Pancreas (tissue), 10 donors: ENCODE data around the gene CUL3. TPM values are rescaled to one million over a fixed set of nuclear protein-coding genes. Genes with fewer than 3 reads are reported as not detected.
A peak's percentile ranks its signal among the peaks of the same experiment; 100 is the strongest.

Experiments used
- ATAC-seq, 4 donors: fragments of 200-7000 bp; cut with Tn5 transposase; one replicate each; pipeline versions ENCODE4 v1.8.0 to v1.9.1; 2020; ENCODE audit warnings: mild to moderate bottlenecking in 4 of 4, moderate library complexity in 4 of 4
- DNase-seq, 6 donors: peaks; one replicate each; pipeline ENCODE4 v3.0.0-alpha.2; 2020
- FAIRE-seq: peaks from 2 replicates; lab custom pipeline; 2012; peaks lifted over from hg19 to GRCh38; lab: Jason Lieb, UNC
- H3K27ac ChIP-seq, 4 donors: fragments of 200-600 bp; sonication (generic); 1 replicate in 3 of 4; 2 replicates in 1 of 4; pipeline versions ENCODE4 v1.5.0 to v1.8.0; 2020
- H3K27me3 ChIP-seq, 4 donors: fragments of 200-600 bp; one replicate each; pipeline ENCODE4 v1.8.0; 2021
- H3K36me3 ChIP-seq, 3 donors: fragments of 200-600 bp; sonication (generic) in 1 of 3; one replicate each; pipeline versions ENCODE4 v1.5.0 to v1.8.0; 2020 to 2021
- H3K4me1 ChIP-seq, 3 donors: fragments of 200-600 bp; one replicate each; pipeline ENCODE4 v1.8.0; 2021
- H3K4me3 ChIP-seq, 4 donors: fragments of 200-600 bp; sonication (generic) in 2 of 4; one replicate each; pipeline versions ENCODE4 v1.5.0 to v1.8.0; 2020 to 2021
- H3K9me3 ChIP-seq, 4 donors: fragments of 200-600 bp; one replicate each; pipeline ENCODE4 v1.8.0; 2021
- WGBS, 2 donors: extraction: QIAGEN DNeasy Blood & Tissue Kit; methylation state at CpG; one replicate each; pipeline ENCODE4 v1.1.7; 2013; 5-methylcytosine and 5-hydroxymethylcytosine counted together
- intact Hi-C, 3 donors: fragments of 100-400 bp; cut with DNase I; formaldehyde crosslinking; loops; one replicate each; pipeline versions ENCODE4 v1.11.1 to v1.14.2; 2022
- polyA plus RNA-seq, 2 donors: library from polyadenylated mRNA; stranded (reverse); fragments of 200-250 nt; gene quantifications; one replicate each; pipeline ENCODE4 v1.2.3, GENCODE V29; 2013
- total RNA-seq, 6 donors: library from RNA; stranded (reverse); fragmentation: NEBNext Ultra II Directional in 4 of 6; extraction: Animal tissue kit (Norgen Biotek cat#: 25700) in 4 of 6; gene quantifications; one replicate each; pipeline versions ENCODE4 v1.2.1 to v1.2.4, GENCODE V29; 2021 to 2023
- TF ChIP-seq, protein P1 (sequence below), 4 donors: fragments of 200-600 bp; sonication (generic) in 3 of 4; IDR thresholded peaks; one replicate each; pipeline versions ENCODE4 v1.5.0 to v1.8.0; 2021; ENCODE audit warnings: antibody characterized with exemption in 4 of 4
- donor health status: healthy with polysubstance abuse.
- donor health status: DM: no; HTN: no; CAD: no; lungs with moderate emphysema.
- donor health status: DM: no; HTN: no; CAD: no.
- donor health status: control.
- donor health status: control.
- donor health status: Bipolar disorder and iron deficiency.
- donor health status: DM: yes; HTN: yes; CAD: no.
- donor health status: DM: no; HTN: no; CAD: no.
- donor health status: DM: no; HTN: no; CAD: no.
- donor health status: DM: yes; HTN: yes; CAD: no.

The CUL3 gene
- total and polyA plus RNA-seq, 8 donors: 32.2 to 49.5 (median 37.6) TPM

DNA sequence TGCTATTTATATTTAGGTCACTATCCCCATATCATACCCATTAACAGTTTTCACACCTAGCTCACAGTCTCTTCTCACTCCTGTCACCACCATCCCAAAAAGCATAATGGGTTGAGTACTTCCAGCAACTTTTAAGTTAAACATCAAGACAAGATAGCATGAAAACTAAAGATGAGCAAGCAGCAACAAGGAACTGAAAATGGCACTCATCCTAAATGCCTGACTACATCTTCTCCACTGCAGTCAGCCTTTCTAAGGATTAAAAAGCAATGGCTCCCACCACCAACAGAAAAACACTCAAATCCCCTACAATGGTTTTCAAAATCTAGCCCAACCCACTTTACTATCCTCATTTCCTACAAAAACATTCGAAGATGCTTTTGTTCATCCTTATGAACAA, 38.2 kb downstream of the CUL3 start:
- H3K27ac ChIP-seq: no peak overlapping the region
- H3K4me3 ChIP-seq: no peak overlapping the region
- H3K9me3 ChIP-seq: no peaks in the 10 kb centered on the region
- intact Hi-C loops: no loop called here
- 51 to 97% methylated on average over 1 of the region's 1 CpG for WGBS, 2 donors
- TF ChIP-seq, protein P1, sequence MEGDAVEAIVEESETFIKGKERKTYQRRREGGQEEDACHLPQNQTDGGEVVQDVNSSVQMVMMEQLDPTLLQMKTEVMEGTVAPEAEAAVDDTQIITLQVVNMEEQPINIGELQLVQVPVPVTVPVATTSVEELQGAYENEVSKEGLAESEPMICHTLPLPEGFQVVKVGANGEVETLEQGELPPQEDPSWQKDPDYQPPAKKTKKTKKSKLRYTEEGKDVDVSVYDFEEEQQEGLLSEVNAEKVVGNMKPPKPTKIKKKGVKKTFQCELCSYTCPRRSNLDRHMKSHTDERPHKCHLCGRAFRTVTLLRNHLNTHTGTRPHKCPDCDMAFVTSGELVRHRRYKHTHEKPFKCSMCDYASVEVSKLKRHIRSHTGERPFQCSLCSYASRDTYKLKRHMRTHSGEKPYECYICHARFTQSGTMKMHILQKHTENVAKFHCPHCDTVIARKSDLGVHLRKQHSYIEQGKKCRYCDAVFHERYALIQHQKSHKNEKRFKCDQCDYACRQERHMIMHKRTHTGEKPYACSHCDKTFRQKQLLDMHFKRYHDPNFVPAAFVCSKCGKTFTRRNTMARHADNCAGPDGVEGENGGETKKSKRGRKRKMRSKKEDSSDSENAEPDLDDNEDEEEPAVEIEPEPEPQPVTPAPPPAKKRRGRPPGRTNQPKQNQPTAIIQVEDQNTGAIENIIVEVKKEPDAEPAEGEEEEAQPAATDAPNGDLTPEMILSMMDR (IDR thresholded peaks at IDR 0.05): no peak
- no peaks in the 10 kb centered on the region for H3K36me3 ChIP-seq
- FAIRE-seq: no peak
- DNase-seq: no peak
- peaks cover 6 to 10% (median 7%) of the 10 kb centered on the region in 3 donors for H3K4me1 ChIP-seq
- H3K27me3 ChIP-seq: no peaks in the 10 kb centered on the region
- no peak for ATAC-seq

DNA sequence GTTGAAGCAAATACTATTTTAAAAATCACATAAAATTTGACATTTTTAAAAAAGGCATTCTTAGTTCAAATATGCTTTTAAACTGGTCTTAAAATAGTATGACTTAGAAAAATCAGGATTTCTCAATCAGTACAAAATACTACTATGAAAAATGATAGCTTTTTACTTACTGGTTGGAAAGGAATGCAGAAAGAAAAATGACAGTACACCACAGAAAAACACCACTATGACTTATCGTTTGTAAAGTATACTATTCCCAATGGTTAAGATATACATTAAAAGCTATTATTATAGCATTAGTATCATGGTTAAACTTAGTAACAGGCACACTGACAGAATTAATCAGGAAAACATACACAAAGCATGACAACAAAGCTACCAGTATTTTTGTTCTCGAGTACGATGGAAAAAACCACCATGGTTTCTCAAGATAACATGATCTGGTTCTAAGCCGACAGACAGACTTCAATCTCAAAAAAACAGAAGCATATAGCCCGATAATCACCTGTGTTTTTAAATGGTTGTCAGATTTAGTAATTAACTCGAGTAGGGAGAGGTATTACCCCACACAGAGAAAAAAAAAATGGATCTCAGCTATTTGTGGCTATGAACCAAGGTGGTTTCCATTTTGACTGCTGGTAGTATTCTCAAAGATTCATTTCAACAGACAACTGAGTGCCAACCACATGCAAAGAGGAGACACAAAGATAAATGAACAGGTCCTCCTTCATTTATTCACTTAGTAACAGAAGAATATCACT, 39.1 kb downstream of the CUL3 start:
- H3K4me1 ChIP-seq: peaks cover 6 to 10% (median 7%) of the 10 kb centered on the region in 3 donors
- H3K27ac ChIP-seq: no peak overlapping the region
- no peak overlapping the region for H3K4me3 ChIP-seq
- WGBS, 2 donors: 63 to 69% methylated on average over 6 of the region's 6 CpGs
- H3K9me3 ChIP-seq: no peaks in the 10 kb centered on the region
- FAIRE-seq: no peak
- TF ChIP-seq, protein P1 (IDR thresholded peaks at IDR 0.05): no peak
- no peaks in the 10 kb centered on the region for H3K27me3 ChIP-seq
- ATAC-seq: no peak
- intact Hi-C loops: no loop called here
- H3K36me3 ChIP-seq: no peaks in the 10 kb centered on the region
- no peak for DNase-seq

DNA sequence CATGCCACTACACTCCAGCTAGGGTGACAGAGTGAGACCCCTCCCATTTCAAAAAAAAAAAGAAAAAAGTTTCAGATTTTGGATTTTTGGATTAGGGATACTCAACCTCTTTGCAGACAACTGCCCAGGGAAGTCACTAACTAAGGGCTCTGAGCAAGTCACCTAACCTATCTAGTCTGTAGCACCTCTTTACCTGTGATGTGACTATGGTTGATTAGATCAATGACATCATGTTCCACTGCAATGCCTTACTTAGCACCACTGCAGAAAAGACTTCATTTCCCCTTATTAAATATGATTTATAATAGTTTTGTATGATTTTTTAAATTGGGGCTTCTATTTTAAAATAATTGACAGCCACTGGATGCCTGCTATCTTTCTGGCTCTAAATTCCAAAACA, 41.2 kb downstream of the CUL3 start:
- TF ChIP-seq, protein P1 (IDR thresholded peaks at IDR 0.05): no peak
- Histone ChIP-seq H3K4me1 (peaks cover 6 to 10% (median 7%) of the 10 kb centered on the region in 3 donors), H3K9me3 (no peaks in the 10 kb centered on the region), H3K27ac (no peak overlapping the region), H3K27me3 (no peaks in the 10 kb centered on the region), H3K4me3 (no peak overlapping the region), H3K36me3 (no peaks in the 10 kb centered on the region)
- intact Hi-C loops: no loop called here
- DNase-seq (no peak), FAIRE-seq (no peak), ATAC-seq (no peak)

DNA sequence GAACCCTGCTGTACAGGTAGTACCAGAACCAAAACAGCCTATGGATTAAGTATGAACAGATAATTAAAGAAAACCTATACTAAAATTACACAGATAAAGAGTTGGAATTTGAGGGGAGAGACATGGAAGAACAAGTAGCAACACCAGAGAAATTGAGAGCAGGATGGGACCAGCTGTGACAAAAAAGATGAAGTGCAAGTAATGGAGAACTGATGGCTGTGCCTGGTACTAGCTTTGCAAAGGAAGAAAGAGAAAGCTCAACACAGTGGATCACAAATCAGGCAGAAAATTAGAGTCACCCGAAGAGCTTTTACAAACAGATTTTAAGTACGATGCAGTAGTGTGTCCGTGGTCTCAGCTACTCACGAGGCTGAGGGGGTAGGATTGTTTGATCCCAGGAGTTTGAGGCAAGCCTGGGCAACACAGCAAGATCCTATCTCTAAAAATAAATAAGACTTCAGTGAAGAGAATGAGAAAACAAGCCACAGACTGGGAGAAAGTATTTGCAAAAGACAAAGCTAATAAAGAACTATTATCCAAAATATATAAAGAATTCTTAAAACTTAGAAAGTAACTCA, 46.5 kb downstream of the CUL3 start:
- H3K27me3 ChIP-seq: no peaks in the 10 kb centered on the region
- no peak overlapping the region for H3K27ac ChIP-seq
- FAIRE-seq (no peak), DNase-seq (no peak), ATAC-seq (peak in 1 of 4 donors; percentile 31)
- no peaks in the 10 kb centered on the region for H3K36me3 ChIP-seq
- no peaks in the 10 kb centered on the region for H3K9me3 ChIP-seq
- peaks cover 0 to 7% (median 0%) of the 10 kb centered on the region in 3 donors for H3K4me1 ChIP-seq
- WGBS, 2 donors: 80 to 84% methylated on average over 4 of the region's 4 CpGs
- H3K4me3 ChIP-seq: no peak overlapping the region
- intact Hi-C loops: no loop called here
- TF ChIP-seq, protein P1 (IDR thresholded peaks at IDR 0.05): no peak

DNA sequence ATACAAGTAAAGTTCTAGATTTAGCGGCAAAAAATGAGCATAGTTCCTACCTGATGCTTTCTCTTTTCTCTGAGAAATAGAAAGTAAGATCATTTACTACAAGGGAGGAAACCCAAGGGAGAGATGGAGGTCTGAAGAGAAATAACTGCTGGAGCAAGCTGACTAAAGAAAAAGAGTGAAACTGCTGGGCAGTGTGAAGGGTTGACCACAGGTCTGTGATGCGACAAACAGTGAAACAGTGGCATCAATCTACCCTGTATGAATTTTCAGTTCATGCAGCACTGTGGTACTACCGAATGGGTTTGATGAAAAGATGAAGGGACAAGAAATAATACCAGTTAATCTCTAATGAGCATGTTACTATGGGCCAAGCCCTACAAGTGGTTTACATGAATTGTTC, 52.2 kb downstream of the CUL3 start:
- no peak overlapping the region for H3K27ac ChIP-seq
- intact Hi-C loops: no loop called here
- ATAC-seq (no peak), DNase-seq (no peak), FAIRE-seq (no peak)
- no peak overlapping the region for H3K4me3 ChIP-seq
- TF ChIP-seq, protein P1 (IDR thresholded peaks at IDR 0.05): no peak
- 96 to 98% methylated on average over 3 of the region's 3 CpGs for WGBS, 2 donors
- peaks cover 0 to 7% (median 0%) of the 10 kb centered on the region in 3 donors for H3K4me1 ChIP-seq
- H3K9me3 ChIP-seq: no peaks in the 10 kb centered on the region
- H3K36me3 ChIP-seq: no peaks in the 10 kb centered on the region
- no peaks in the 10 kb centered on the region for H3K27me3 ChIP-seq
